ENCODE results near the gene MRPS18C. TPM values are rescaled to one million over a fixed set of nuclear protein-coding genes. Genes with fewer than 3 reads are reported as not detected.

MRPS18C gene
- total RNA-seq, 1 experiment from 2014 or later, result 37.8 TPM

GRCh38 chr4:83436680-83437079, 19.2 kb upstream of the MRPS18C start:
- no peak for TF ChIP-seq EZH2 (IDR thresholded peaks at IDR 0.05; ENCODE audit: low read depth)
- no peak for TF ChIP-seq CTCF (conservative IDR thresholded peaks at IDR 0.05)
- no TSS peak for BruUV-seq (replicated peaks)
- DNase-seq, result no peak
- ChIA-PET CTCF (no interaction called here), POLR2A (ENCODE audit: unreplicated experiment) (no interaction called here)
- Histone ChIP-seq H4K20me1 (ENCODE audit: insufficient read depth) (no peaks in the 10 kb centered on the region), H3K27me3 (ENCODE audit: insufficient read depth, low read depth) (no peaks in the 10 kb centered on the region), H3K79me2 (ENCODE audit: low read depth) (no peaks in the 10 kb centered on the region), H3K9me2 (ENCODE audit: insufficient read depth) (no peaks in the 10 kb centered on the region), H3K9me3 (ENCODE audit: insufficient read depth, low read depth) (no peaks in the 10 kb centered on the region), H3K4me1 (replicated peaks; ENCODE audit: insufficient read depth) (no peaks in the 10 kb centered on the region), H3K27ac (no peak overlapping the region), H2AFZ (no peak overlapping the region), H3K4me3 (no peak overlapping the region), H3K36me3 (ENCODE audit: low read depth) (no peaks in the 10 kb centered on the region), H3F3A (ENCODE audit: insufficient read depth, low read depth) (no peaks in the 10 kb centered on the region), H3K4me2 (no peak overlapping the region)
- intact Hi-C loops (cut with micrococcal nuclease; ENCODE audit: unreplicated experiment), result no loop called here

- no peak for DNase-seq
- H3K4me2 ChIP-seq, result no peak overlapping the region
- ChIA-PET POLR2A (ENCODE audit: unreplicated experiment) (interaction anchor here (0.7 kb wide), 1 partner anchor 131 kb away, joined by 5 read pairs; no protein-coding TSS in a partner anchor), CTCF (no interaction called here)
- H2AFZ ChIP-seq, result no peak overlapping the region
- no peaks in the 10 kb centered on the region for H3K9me3 ChIP-seq (ENCODE audit: insufficient read depth, low read depth)
- no peaks in the 10 kb centered on the region for H3K27me3 ChIP-seq (ENCODE audit: insufficient read depth, low read depth)
- no peak overlapping the region for H3K4me3 ChIP-seq
- BruUV-seq (replicated peaks), result no TSS peak
- no peaks in the 10 kb centered on the region for H3K79me2 ChIP-seq (ENCODE audit: low read depth)
- H4K20me1 ChIP-seq (ENCODE audit: insufficient read depth), result no peaks in the 10 kb centered on the region
- H3K36me3 ChIP-seq (ENCODE audit: low read depth), result no peaks in the 10 kb centered on the region
- H3K27ac ChIP-seq, result no peak overlapping the region
- H3F3A ChIP-seq (ENCODE audit: insufficient read depth, low read depth), result no peaks in the 10 kb centered on the region
- no peaks in the 10 kb centered on the region for H3K9me2 ChIP-seq (ENCODE audit: insufficient read depth)
- TF ChIP-seq CTCF (conservative IDR thresholded peaks at IDR 0.05), result no peak
- TF ChIP-seq EZH2 (IDR thresholded peaks at IDR 0.05; ENCODE audit: low read depth), result no peak
- H3K4me1 ChIP-seq (replicated peaks; ENCODE audit: insufficient read depth), result no peaks in the 10 kb centered on the region
- intact Hi-C loops (cut with micrococcal nuclease; ENCODE audit: unreplicated experiment), result no loop called here
Observed at GRCh38 chr4:83438719-83439118, 17.1 kb upstream of the MRPS18C start.

GRCh38 chr4:83440148-83440814, 15.6 kb upstream of the MRPS18C start:
- Histone ChIP-seq H3F3A (ENCODE audit: insufficient read depth, low read depth) (no peaks in the 10 kb centered on the region), H3K36me3 (ENCODE audit: low read depth) (no peaks in the 10 kb centered on the region), H3K27ac (no peak overlapping the region), H3K27me3 (ENCODE audit: insufficient read depth, low read depth) (no peaks in the 10 kb centered on the region), H3K9me2 (ENCODE audit: insufficient read depth) (no peaks in the 10 kb centered on the region), H3K4me1 (replicated peaks; ENCODE audit: insufficient read depth) (no peaks in the 10 kb centered on the region), H3K79me2 (ENCODE audit: low read depth) (no peaks in the 10 kb centered on the region), H3K9me3 (ENCODE audit: insufficient read depth, low read depth) (no peaks in the 10 kb centered on the region), H3K4me3 (no peak overlapping the region), H3K4me2 (no peak overlapping the region), H4K20me1 (ENCODE audit: insufficient read depth) (no peaks in the 10 kb centered on the region), H2AFZ (no peak overlapping the region)
- ChIA-PET CTCF (no interaction called here), POLR2A (ENCODE audit: unreplicated experiment) (interaction anchor here (0.5 kb wide), 1 partner anchor 10 kb away, joined by 6 read pairs; no protein-coding TSS in a partner anchor)
- BruUV-seq (replicated peaks), result no TSS peak
- no peak for DNase-seq
- intact Hi-C loops (cut with micrococcal nuclease; ENCODE audit: unreplicated experiment), result no loop called here
- TF ChIP-seq EZH2 (IDR thresholded peaks at IDR 0.05; ENCODE audit: low read depth), result no peak
- TF ChIP-seq CTCF (conservative IDR thresholded peaks at IDR 0.05), result no peak

All from PC-9 (cell line).